DOHH2 (cell line): ENCODE results near the gene PRIM2.
"Not testable (repeated sequence)": the region's sequence is repeated elsewhere in the genome, so short reads cannot be mapped to it uniquely, and the experiment has no call there.

ENCODE experiments used
- H3F3A ChIP-seq: fragments of 200-600 bp; sonication (generic), shearing (Covaris generic); 2 replicates; pipeline ENCODE4 v1.6.0; 2016; ENCODE audit warnings: antibody characterized with exemption, mild to moderate bottlenecking; ENCODE audit not compliant: control insufficient read depth, insufficient read depth
- H3K27ac ChIP-seq: fragments of 200-600 bp; sonication (generic); 2 replicates; pipeline ENCODE4 v1.5.1; 2014; ENCODE audit warnings: low read depth, mild to moderate bottlenecking, low read length, moderate library complexity
- H3K27me3 ChIP-seq: fragments of 200-600 bp; sonication (generic); 2 replicates; pipeline ENCODE4 v1.6.1; 2014; ENCODE audit warnings: mild to moderate bottlenecking, low read length, mixed read lengths; ENCODE audit not compliant: control insufficient read depth
- H3K36me3 ChIP-seq: fragments of 200-600 bp; sonication (generic); 2 replicates; pipeline ENCODE4 v1.6.1; 2014; ENCODE audit warnings: mild to moderate bottlenecking, low read length, moderate library complexity, mixed read lengths; ENCODE audit not compliant: control insufficient read depth
- H3K4me1 ChIP-seq: fragments of 200-600 bp; sonication (generic); 2 replicates; pipeline ENCODE4 v1.6.1; 2014; ENCODE audit warnings: mild to moderate bottlenecking, low read length, mixed read lengths; ENCODE audit not compliant: control insufficient read depth
- H3K4me2 ChIP-seq: fragments of 200-600 bp; sonication (generic); 2 replicates; pipeline ENCODE4 v1.6.0; 2014; ENCODE audit warnings: mild to moderate bottlenecking, low read length, moderate library complexity
- H3K4me3 ChIP-seq: fragments of 200-600 bp; sonication (generic); 2 replicates; pipeline ENCODE4 v1.5.1; 2014; ENCODE audit warnings: mild to moderate bottlenecking, low read length, mixed read lengths
- H3K79me2 ChIP-seq: fragments of 200-600 bp; sonication (generic); 2 replicates; pipeline ENCODE4 v1.6.1; 2014; ENCODE audit warnings: mild to moderate bottlenecking, low read length, mixed read lengths; ENCODE audit not compliant: control insufficient read depth
- H3K9me2 ChIP-seq: fragments of 200-600 bp; sonication (generic); replicated peaks from 2 replicates; pipeline ENCODE4 v1.6.1; 2014; ENCODE audit warnings: mild to moderate bottlenecking, low read length, mixed read lengths; ENCODE audit not compliant: control insufficient read depth
- H3K9me3 ChIP-seq: fragments of 200-600 bp; sonication (generic); 2 replicates; pipeline ENCODE4 v1.6.1; 2014; ENCODE audit warnings: antibody characterized with exemption, low read length, mixed read lengths; ENCODE audit not compliant: control insufficient read depth, insufficient read depth
- H4K20me1 ChIP-seq: fragments of 200-600 bp; sonication (generic); 2 replicates; pipeline ENCODE4 v1.6.0; 2014; ENCODE audit warnings: low read depth, mild to moderate bottlenecking, antibody characterized with exemption, low read length, moderate library complexity; ENCODE audit not compliant: control insufficient read depth, insufficient read depth

Gene PRIM2

DNA sequence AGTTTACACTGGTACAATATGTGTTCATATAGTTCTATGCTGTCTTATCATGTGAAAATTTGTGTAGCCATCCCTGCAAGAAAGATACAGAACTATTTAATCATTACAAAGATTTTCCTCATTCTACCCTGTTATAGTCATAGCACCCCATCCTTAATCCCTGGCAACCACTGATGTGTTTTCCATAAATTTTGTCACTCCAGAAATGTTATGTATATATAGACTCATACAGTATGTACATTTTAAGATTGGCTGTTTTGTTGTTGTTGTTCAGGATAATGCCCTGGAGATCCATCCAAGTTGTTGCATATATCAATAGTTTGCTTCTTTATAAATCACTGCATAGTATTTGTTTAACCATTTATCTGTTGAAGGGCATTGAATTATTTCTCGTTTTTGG lies 163.7 kb downstream of the PRIM2 start:
- H3K36me3 ChIP-seq, H3K9me2 ChIP-seq, H3K4me1 ChIP-seq, H3K27me3 ChIP-seq, H3K4me3 ChIP-seq, H4K20me1 ChIP-seq, H3K79me2 ChIP-seq, H3K4me2 ChIP-seq, H3K9me3 ChIP-seq, H3F3A ChIP-seq, H3K27ac ChIP-seq: not testable (repeated sequence)

DNA sequence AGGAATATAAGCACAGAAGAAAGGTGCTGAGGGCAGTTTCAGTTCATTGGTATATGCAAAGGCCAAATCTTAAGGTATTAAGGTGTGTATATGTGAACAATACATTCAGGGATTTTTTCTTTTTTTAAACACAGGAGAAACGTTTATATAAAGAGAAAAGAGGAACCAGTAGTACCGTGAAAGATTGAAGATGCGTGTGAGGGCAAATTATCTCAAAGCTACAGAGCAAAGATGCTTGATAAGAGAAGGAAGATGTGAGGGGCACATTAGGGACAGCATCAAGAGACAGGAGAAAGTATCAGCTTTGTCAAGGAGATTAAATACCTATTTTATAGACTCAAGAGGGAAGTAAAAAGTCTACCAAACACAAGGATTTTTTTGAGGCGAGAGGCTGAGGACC lies 165.0 kb downstream of the PRIM2 start:
- H3K4me1 ChIP-seq, H3K4me3 ChIP-seq, H3K9me2 ChIP-seq: not testable (repeated sequence)

DNA sequence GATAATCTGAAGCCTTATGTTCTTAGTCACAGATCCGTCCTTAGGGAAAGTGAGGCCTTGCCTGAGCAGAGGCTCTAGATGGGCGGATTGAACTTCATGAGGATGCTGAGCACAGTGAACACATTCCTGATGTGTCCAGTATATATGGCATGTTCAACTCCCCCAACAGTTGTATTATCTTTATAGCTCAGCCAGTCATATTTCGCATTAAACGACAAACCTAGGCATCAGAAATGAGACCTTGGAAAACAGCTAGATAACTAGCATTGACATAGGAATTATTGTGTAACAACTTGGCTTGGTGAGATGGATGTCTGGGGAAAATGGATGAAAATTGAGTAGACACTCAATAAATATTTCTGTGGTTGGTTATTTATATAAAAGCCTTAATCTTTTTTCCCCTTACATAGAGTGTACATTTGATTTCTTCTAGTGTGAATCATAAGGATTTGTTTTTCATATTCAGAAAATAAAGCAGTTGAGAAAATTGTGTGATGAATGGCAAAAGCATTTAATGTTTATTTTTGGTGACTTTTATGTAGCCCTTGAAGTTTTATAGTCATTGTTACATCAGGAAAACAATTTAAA lies 169.2 kb downstream of the PRIM2 start:
- not testable (repeated sequence) for H3K9me2 ChIP-seq, H4K20me1 ChIP-seq, H3K27ac ChIP-seq, H3K36me3 ChIP-seq, H3K27me3 ChIP-seq, H3K4me1 ChIP-seq, H3K4me2 ChIP-seq, H3F3A ChIP-seq, H3K4me3 ChIP-seq, H3K79me2 ChIP-seq, H3K9me3 ChIP-seq

More for the DNA sequence above, 165.0 kb downstream of the PRIM2 start:
- H3K27ac ChIP-seq, H3F3A ChIP-seq, H3K36me3 ChIP-seq, H3K4me2 ChIP-seq, H3K79me2 ChIP-seq, H4K20me1 ChIP-seq, H3K27me3 ChIP-seq, H3K9me3 ChIP-seq: not testable (repeated sequence)

DNA sequence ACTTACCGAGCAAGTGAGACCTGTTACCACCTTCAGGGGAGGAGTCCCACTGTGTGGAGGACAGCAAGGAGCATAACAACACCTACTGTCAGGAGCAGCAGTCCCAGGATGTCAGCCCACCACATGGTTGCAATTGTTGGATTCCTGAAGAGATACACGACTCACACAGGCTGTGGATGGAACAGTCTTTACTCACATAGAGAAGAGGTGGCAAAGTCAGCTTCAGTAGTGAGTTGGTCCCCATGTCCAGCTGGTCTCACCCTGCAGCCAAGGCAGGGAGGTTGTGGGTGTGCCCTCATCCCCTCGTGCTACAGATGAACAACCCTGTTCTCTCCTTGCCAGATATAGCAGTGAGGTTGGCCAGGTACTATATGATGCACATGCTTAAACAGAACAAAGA lies 171.1 kb downstream of the PRIM2 start:
- H3F3A ChIP-seq, H3K79me2 ChIP-seq, H3K4me1 ChIP-seq, H3K4me2 ChIP-seq, H3K9me2 ChIP-seq, H4K20me1 ChIP-seq, H3K27me3 ChIP-seq, H3K4me3 ChIP-seq, H3K9me3 ChIP-seq, H3K36me3 ChIP-seq, H3K27ac ChIP-seq: not testable (repeated sequence)

DNA sequence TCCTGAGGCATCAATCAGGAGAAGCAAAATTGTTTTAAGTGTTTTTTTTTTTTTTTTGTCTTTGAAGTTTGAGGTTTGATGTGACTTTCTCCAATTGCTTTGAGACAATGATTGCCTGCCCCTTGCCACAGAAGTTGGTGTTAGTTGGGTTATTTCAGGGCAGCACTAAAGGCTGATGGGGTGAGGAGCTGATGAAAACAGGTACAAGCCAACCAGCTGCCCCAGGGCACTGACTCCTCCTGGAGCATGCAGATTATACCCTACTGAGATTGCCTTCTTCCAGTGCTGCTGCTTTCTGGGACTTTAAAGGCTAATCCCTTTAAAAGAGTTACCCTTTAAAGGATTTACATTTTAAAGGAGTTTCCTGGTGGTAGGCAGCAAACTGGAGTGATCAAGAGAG lies 172.5 kb downstream of the PRIM2 start:
- H3F3A ChIP-seq, H3K27ac ChIP-seq, H3K4me3 ChIP-seq, H3K4me2 ChIP-seq, H3K9me2 ChIP-seq, H3K36me3 ChIP-seq, H3K27me3 ChIP-seq, H4K20me1 ChIP-seq, H3K4me1 ChIP-seq, H3K79me2 ChIP-seq, H3K9me3 ChIP-seq: not testable (repeated sequence)

DNA sequence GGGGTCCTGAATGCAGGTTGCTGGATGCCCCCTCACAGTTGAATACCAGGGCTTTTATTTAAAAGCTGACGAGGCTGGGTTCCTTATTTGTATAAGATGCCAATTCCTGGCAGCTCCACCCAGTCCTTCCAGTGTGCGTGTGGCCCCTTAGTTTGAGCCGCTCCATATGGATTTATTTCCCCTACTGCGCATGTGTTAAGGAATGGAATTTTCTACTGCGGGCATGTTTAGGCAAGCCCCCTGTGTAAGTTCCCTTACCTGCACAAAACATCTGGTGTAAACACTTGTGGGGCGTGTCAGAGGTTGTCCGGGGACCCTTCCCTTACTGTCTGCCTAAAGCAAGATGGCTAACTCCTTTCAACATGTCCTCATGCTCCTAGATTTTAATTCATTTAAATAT lies 174.4 kb downstream of the PRIM2 start:
- H4K20me1 ChIP-seq, H3K4me3 ChIP-seq, H3K36me3 ChIP-seq, H3K9me3 ChIP-seq, H3K27me3 ChIP-seq, H3K27ac ChIP-seq, H3K9me2 ChIP-seq, H3K79me2 ChIP-seq, H3K4me2 ChIP-seq, H3K4me1 ChIP-seq, H3F3A ChIP-seq: not testable (repeated sequence)

DNA sequence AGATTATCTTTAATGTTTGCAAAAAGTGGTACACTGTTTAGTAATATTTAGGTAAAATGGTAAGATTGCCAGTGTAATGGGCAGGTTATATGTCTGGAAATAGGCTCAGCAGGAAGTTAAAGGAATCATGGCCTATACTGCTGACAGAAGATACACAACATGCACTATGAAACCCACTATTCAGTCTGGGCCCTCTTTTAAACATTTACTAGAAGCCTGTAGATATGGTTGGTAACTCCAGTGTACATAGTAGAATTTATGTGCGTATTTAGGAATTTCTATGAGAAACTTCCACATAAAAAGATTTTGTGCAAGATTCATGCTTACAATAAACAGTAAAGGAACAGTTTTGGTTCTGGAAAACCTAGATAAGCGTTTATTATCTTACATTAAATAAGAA lies 178.8 kb downstream of the PRIM2 start:
- H3K27ac ChIP-seq, H3K9me3 ChIP-seq, H3F3A ChIP-seq, H3K4me1 ChIP-seq, H3K4me3 ChIP-seq, H3K36me3 ChIP-seq, H3K4me2 ChIP-seq, H3K27me3 ChIP-seq, H3K9me2 ChIP-seq, H4K20me1 ChIP-seq, H3K79me2 ChIP-seq: not testable (repeated sequence)

DNA sequence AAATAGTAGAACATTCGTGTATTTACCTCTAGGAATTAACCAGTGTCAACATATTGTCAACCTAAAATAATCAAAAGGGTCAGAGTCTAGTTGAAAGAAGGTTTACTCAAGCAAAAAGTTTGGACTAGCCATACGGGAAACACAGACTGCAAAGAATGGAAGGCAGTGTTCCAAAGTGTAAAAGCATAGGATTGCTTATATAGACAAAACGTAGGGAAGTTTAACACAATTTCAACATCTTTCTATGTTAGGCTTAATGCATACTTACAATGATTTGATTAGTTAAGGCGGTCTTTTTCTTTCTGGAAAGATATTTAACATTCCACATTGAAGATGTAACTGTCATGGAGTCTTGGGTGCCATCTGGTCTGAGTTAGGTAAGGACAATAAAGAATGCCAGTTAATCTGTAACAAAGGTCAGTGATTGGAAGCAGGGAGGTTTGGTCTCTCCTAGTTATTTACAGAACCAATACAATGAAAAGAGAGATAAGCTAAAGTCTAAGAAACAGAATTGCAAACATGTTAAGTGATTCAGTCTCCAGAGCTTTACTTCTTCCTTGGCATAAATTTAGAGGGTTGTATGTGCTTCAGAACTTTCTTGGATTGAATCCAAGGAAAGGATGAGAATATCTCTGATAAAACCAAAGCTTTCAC lies 183.1 kb downstream of the PRIM2 start:
- not testable (repeated sequence) for H4K20me1 ChIP-seq, H3K27me3 ChIP-seq, H3K4me3 ChIP-seq, H3F3A ChIP-seq, H3K79me2 ChIP-seq, H3K27ac ChIP-seq, H3K4me1 ChIP-seq, H3K9me3 ChIP-seq, H3K4me2 ChIP-seq, H3K9me2 ChIP-seq, H3K36me3 ChIP-seq
